LNCaP clone FGC (cell line): Measurements from ENCODE around the gene OAF.

Source experiments
- DNase-seq: peaks from one replicate; pipeline ENCODE4 v3.0.0-alpha.2; 2011; ENCODE audit warnings: low read depth
- H3K4me3 ChIP-seq: 2 replicates; pipeline ENCODE4 v1.5.1; 2011; ENCODE audit warnings: mild to moderate bottlenecking, low read depth, low read length, control low read depth
- TF ChIP-seq, protein P1 (sequence below): IDR thresholded peaks from 2 replicates; pipeline ENCODE4 v1.5.1; 2012; ENCODE audit warnings: mild to moderate bottlenecking; ENCODE audit not compliant: control insufficient read depth, insufficient read depth; ENCODE audit errors: extremely low read depth

Gene OAF

DNA sequence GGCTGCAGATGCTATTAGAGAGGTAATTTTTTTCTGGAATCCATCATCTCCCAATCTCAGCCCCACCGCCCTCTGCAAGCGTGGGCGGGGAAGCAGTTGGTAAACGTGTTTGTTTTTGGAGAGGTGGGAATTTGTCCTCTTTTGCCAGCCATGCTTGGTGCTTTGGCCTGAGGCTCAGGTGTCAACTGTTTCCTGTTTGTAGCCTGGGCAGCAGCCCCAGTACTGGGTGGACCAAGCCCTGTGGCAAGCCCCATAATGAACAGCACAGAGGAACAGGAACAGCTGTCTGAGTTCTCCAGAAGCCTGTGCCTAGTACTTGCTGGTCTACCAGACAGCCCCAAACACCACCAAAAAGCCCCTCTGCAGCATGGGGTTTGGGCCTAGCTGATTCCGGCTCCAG is 68.7 kb downstream of the OAF start:
- DNase-seq, result no peak
- TF ChIP-seq, protein P1, sequence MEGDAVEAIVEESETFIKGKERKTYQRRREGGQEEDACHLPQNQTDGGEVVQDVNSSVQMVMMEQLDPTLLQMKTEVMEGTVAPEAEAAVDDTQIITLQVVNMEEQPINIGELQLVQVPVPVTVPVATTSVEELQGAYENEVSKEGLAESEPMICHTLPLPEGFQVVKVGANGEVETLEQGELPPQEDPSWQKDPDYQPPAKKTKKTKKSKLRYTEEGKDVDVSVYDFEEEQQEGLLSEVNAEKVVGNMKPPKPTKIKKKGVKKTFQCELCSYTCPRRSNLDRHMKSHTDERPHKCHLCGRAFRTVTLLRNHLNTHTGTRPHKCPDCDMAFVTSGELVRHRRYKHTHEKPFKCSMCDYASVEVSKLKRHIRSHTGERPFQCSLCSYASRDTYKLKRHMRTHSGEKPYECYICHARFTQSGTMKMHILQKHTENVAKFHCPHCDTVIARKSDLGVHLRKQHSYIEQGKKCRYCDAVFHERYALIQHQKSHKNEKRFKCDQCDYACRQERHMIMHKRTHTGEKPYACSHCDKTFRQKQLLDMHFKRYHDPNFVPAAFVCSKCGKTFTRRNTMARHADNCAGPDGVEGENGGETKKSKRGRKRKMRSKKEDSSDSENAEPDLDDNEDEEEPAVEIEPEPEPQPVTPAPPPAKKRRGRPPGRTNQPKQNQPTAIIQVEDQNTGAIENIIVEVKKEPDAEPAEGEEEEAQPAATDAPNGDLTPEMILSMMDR, result no peak
- H3K4me3 ChIP-seq, result no peak overlapping the region
